Endodermal cell (in vitro differentiated cells): ENCODE measurements around the gene RERE. TPM values are rescaled to one million over a fixed set of nuclear protein-coding genes. Genes with fewer than 3 reads are reported as not detected.

ENCODE experiments used
- DNase-seq: peaks from one replicate; pipeline ENCODE4 v3.0.0-alpha.2; 2017
- H3K27ac ChIP-seq: 2 replicates; pipeline ENCODE4 v1.5.1; 2013; ENCODE audit warnings: mild to moderate bottlenecking, low read depth, low read length, moderate library complexity
- H3K27me3 ChIP-seq: 2 replicates; pipeline ENCODE4 v1.6.1; 2013; ENCODE audit warnings: mild to moderate bottlenecking, low read length, moderate library complexity; ENCODE audit not compliant: insufficient read depth, control insufficient read depth, poor library complexity, severe bottlenecking
- H3K36me3 ChIP-seq: 2 replicates; pipeline ENCODE4 v1.7.0; 2013; ENCODE audit warnings: mild to moderate bottlenecking, low read length, moderate library complexity; ENCODE audit not compliant: control insufficient read depth, insufficient read depth
- H3K4me1 ChIP-seq: one replicate; pipeline ENCODE4 v1.7.0; 2013; ENCODE audit warnings: low read length; ENCODE audit not compliant: control insufficient read depth, insufficient read depth
- H3K4me3 ChIP-seq: 2 replicates; pipeline ENCODE4 v1.5.1; 2013; ENCODE audit warnings: mild to moderate bottlenecking, low read length, moderate library complexity
- H3K9ac ChIP-seq: 2 replicates; pipeline ENCODE4 v1.6.1; 2013; ENCODE audit warnings: mild to moderate bottlenecking, low read length, moderate library complexity; ENCODE audit not compliant: poor library complexity, severe bottlenecking; ENCODE audit errors: extremely low read depth
- H3K9me3 ChIP-seq: 2 replicates; pipeline ENCODE4 v1.6.1; 2013; ENCODE audit warnings: mild to moderate bottlenecking, low read length, moderate library complexity; ENCODE audit not compliant: control insufficient read depth
- H3K27ac Mint-ChIP-seq: 2 replicates; pipeline ENCODE4 v1.8.0; 2020; ENCODE audit warnings: mixed read lengths
- H3K27me3 Mint-ChIP-seq: 2 replicates; pipeline ENCODE4 v1.8.0; 2021; ENCODE audit warnings: mild to moderate bottlenecking, mixed read lengths; ENCODE audit not compliant: insufficient read depth
- H3K36me3 Mint-ChIP-seq: 2 replicates; pipeline ENCODE4 v1.8.0; 2020; ENCODE audit warnings: low read depth, mixed read lengths
- H3K4me1 Mint-ChIP-seq: 2 replicates; pipeline ENCODE4 v1.8.0; 2020; ENCODE audit warnings: mixed read lengths
- H3K4me3 Mint-ChIP-seq: 2 replicates; pipeline ENCODE4 v1.8.0; 2020; ENCODE audit warnings: mild to moderate bottlenecking, moderate library complexity, mixed read lengths
- H3K9me3 Mint-ChIP-seq: 2 replicates; pipeline ENCODE4 v1.8.0; 2020; ENCODE audit warnings: mild to moderate bottlenecking, mixed read lengths
- CTCF ChIP-seq: fragments of 200-600 bp; sonication (generic); conservative IDR thresholded peaks from 2 replicates; pipeline ENCODE4 v1.5.0; 2021; ENCODE audit warnings: antibody characterized with exemption, mild to moderate bottlenecking
- WGBS, 2 experiments: methylation state at CpG; one replicate each; pipeline versions ENCODE4 v1.1.5 to v1.1.7; 2013; ENCODE audit warnings: missing lambda C conversion rate in 2 of 2, mixed read lengths in 1 of 2; ENCODE audit not compliant: insufficient coverage in 1 of 2, insufficient read length in 1 of 2; 5-methylcytosine and 5-hydroxymethylcytosine counted together
- total RNA-seq, 2 donors: library from RNA; stranded (reverse); fragmentation: NEBNext Ultra II Directional in 1 of 2; extraction: Animal tissue kit (Norgen Biotek cat#: 25700) in 1 of 2; gene quantifications; 2 replicates in 1 of 2; 3 replicates in 1 of 2; pipeline ENCODE4 v1.2.1, GENCODE V29; 2021

The RERE gene
- total RNA-seq, 2 donors from 2014 or later, result 159 to 179 TPM

- peak overlapping the region; percentile 80 for H3K27ac Mint-ChIP-seq
- H3K4me1 ChIP-seq, result peaks cover 15% of the 10 kb centered on the region
- H3K36me3 Mint-ChIP-seq, result peaks cover 65% of the 10 kb centered on the region
- no peaks in the 10 kb centered on the region for H3K27me3 Mint-ChIP-seq
- TF ChIP-seq CTCF, result no peak
- no peaks in the 10 kb centered on the region for H3K9me3 ChIP-seq
- peak overlapping the region; percentile 8 for H3K27ac ChIP-seq
- H3K4me3 ChIP-seq, result no peak overlapping the region
- WGBS, 2 experiments, result 87 to 93% methylated on average over 4 to 7 of the region's 7 CpGs
- no peaks in the 10 kb centered on the region for H3K27me3 ChIP-seq
- peaks cover 28% of the 10 kb centered on the region for H3K4me1 Mint-ChIP-seq
- no peaks in the 10 kb centered on the region for H3K9me3 Mint-ChIP-seq
- H3K4me3 Mint-ChIP-seq, result no peak overlapping the region
- no peak for DNase-seq
- no peak overlapping the region for H3K9ac ChIP-seq
- peaks cover 52% of the 10 kb centered on the region for H3K36me3 ChIP-seq
Measured at GRCh38 chr1:8652467-8653046, 164.9 kb downstream of the RERE start.

GRCh38 chr1:8651962-8652361, 165.5 kb downstream of the RERE start:
- 77 to 92% methylated on average over 1 to 2 of the region's 2 CpGs for WGBS, 2 experiments
- H3K4me1 Mint-ChIP-seq, result peaks cover 28% of the 10 kb centered on the region
- no peaks in the 10 kb centered on the region for H3K9me3 Mint-ChIP-seq
- no peak for TF ChIP-seq CTCF
- H3K36me3 ChIP-seq, result peaks cover 58% of the 10 kb centered on the region
- H3K27ac ChIP-seq, result no peak overlapping the region
- H3K27me3 ChIP-seq, result no peaks in the 10 kb centered on the region
- H3K9me3 ChIP-seq, result no peaks in the 10 kb centered on the region
- H3K27ac Mint-ChIP-seq, result peak overlapping the region; percentile 78
- peaks cover 65% of the 10 kb centered on the region for H3K36me3 Mint-ChIP-seq
- no peak overlapping the region for H3K9ac ChIP-seq
- peaks cover 15% of the 10 kb centered on the region for H3K4me1 ChIP-seq
- H3K27me3 Mint-ChIP-seq, result no peaks in the 10 kb centered on the region
- no peak for DNase-seq
- H3K4me3 Mint-ChIP-seq, result no peak overlapping the region
- H3K4me3 ChIP-seq, result no peak overlapping the region

- H3K36me3 ChIP-seq, result peaks cover 62% of the 10 kb centered on the region
- H3K4me3 ChIP-seq, result no peak overlapping the region
- no peak overlapping the region for H3K4me3 Mint-ChIP-seq
- H3K9me3 ChIP-seq, result no peaks in the 10 kb centered on the region
- H3K9me3 Mint-ChIP-seq, result no peaks in the 10 kb centered on the region
- peaks cover 15% of the 10 kb centered on the region for H3K4me1 ChIP-seq
- no peak for TF ChIP-seq CTCF
- no peak overlapping the region for H3K9ac ChIP-seq
- H3K36me3 Mint-ChIP-seq, result peaks cover 67% of the 10 kb centered on the region
- peak overlapping the region; percentile 78 for H3K27ac Mint-ChIP-seq
- no peaks in the 10 kb centered on the region for H3K27me3 ChIP-seq
- DNase-seq, result no peak
- peaks cover 28% of the 10 kb centered on the region for H3K4me1 Mint-ChIP-seq
- H3K27ac ChIP-seq, result no peak overlapping the region
- 98 to 100% methylated on average over 3 of the region's 3 CpGs for WGBS, 2 experiments
- H3K27me3 Mint-ChIP-seq, result no peaks in the 10 kb centered on the region
Measured at GRCh38 chr1:8651236-8651890, 166.1 kb downstream of the RERE start.
